Measurements from ENCODE around the gene MAMDC4.
"Not testable (repeated sequence)": the region's sequence is repeated elsewhere in the genome, so short reads cannot be mapped to it uniquely, and the experiment has no call there.

The MAMDC4 gene

DNA sequence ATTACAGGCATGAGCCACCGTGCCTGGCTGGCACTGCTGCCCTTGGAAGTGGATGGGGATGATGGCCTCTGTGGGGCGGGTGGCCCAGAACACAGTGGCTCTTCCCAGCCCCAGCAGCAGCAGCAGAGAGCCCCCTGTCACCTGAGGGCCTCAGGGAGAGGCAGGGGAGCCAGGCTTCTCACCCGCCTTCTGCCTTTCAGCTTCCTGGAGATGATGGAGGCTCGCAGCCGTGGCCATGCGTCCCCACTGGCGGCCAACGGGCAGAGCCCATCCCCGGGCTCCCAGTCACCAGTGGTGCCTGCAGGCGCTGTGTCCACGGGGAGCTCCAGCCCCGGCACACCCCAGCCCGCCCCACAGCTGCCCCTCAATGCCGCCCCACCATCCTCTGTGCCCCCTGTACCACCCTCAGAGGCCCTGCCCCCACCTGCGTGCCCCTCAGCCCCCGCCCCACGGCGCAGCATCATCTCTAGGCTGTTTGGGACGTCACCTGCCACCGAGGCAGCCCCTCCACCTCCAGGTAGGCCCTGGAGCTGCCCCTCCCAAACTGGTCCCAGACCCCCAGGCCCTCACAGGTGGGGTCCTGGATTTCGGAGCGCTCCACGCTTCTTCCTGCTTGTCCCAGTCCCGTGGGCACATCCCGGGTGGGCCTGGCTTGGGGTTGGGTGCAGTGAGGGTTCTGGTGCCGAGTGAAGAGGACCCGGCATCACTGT is 14.8 kb upstream of the MAMDC4 start:
- Histone ChIP-seq H3K9me3 (ENCODE audit: control insufficient read depth, low read length) (no peaks in the 10 kb centered on the region), H3K9ac (ENCODE audit: low read length) (no peak overlapping the region), H3K4me3 (ENCODE audit: low read length) (no peak overlapping the region), H3K36me3 (ENCODE audit: control insufficient read depth, insufficient read depth, low read length) (no peaks in the 10 kb centered on the region), H3K27me3 (ENCODE audit: control insufficient read depth, insufficient read depth, low read length) (no peaks in the 10 kb centered on the region), H3K4me1 (ENCODE audit: control insufficient read depth, insufficient read depth, low read length) (peaks cover 21% of the 10 kb centered on the region)

DNA sequence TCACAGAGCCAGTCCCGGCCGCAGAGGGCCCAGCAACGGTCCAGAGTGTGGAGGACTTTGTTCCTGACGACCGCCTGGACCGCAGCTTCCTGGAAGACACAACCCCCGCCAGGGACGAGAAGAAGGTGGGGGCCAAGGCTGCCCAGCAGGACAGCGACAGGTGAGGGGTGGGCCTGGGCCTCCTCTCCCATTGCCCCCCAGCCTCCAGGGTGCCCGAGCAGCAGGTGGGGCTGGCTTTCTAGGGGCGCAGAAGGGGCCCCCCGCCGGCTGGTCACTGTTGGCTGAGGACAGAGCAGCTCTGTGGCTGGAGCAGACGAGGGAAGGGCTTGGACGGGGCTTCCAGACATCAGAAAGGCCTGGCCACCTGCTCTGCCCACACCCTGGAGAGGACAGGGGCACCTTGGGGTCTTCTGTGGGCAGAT is 14.3 kb upstream of the MAMDC4 start:
- not testable (repeated sequence) for H3K36me3 ChIP-seq (ENCODE audit: control insufficient read depth, insufficient read depth, low read length); H3K4me3 ChIP-seq (ENCODE audit: low read length); H3K27me3 ChIP-seq (ENCODE audit: control insufficient read depth, insufficient read depth, low read length)

DNA sequence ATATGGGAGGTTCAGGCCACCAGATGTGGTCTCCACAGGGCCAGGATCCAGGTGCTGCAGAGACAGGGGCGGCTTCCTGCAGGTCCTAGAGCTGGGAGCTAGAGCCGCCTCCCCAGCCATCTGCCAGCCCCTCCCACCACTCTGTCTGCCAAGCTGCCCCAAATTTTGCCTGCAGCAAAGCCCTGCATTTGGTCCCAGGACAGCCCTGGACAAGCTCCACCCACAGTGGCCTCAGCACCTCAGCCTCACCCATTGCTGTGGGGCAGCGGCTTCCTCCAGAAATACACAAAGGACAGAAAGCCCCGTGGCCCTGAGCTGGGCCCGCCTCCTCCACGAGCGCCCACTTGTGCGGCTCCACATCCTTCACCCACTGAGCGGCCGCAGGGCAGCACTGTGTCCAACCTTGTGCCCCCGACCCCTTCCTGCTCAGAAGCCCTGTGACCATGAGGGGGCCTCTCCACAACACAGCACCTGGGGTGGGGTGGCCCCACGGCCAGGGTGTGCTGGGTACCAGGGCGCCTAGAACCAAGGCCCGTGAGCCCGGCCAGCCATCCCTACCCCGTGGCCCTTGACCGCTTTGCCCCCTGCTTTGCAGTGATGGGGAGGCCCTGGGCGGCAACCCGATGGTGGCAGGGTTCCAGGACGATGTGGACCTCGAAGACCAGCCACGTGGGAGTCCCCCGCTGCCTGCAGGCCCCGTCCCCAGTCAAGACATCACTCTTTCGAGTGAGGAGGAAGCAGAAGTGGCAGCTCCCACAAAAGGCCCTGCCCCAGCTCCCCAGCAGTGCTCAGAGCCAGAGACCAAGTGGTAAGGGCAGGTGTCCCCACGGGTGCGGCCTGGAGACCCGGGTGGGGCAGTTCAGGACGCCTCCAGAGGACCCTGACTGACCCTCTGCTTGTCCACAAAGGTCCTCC is 13.6 kb upstream of the MAMDC4 start:
- Histone ChIP-seq H3K4me1 (ENCODE audit: control insufficient read depth, insufficient read depth, low read length) (peaks cover 32% of the 10 kb centered on the region), H3K36me3 (ENCODE audit: control insufficient read depth, insufficient read depth, low read length) (no peaks in the 10 kb centered on the region), H3K9me3 (ENCODE audit: control insufficient read depth, low read length) (no peaks in the 10 kb centered on the region), H3K27me3 (ENCODE audit: control insufficient read depth, insufficient read depth, low read length) (no peaks in the 10 kb centered on the region), H3K9ac (ENCODE audit: low read length) (no peak overlapping the region), H3K4me3 (ENCODE audit: low read length) (no peak overlapping the region)

More for the DNA sequence above, 14.3 kb upstream of the MAMDC4 start:
- H3K9me3 ChIP-seq (ENCODE audit: control insufficient read depth, low read length); H3K9ac ChIP-seq (ENCODE audit: low read length): not testable (repeated sequence)
- H3K4me1 ChIP-seq (ENCODE audit: control insufficient read depth, insufficient read depth, low read length), result peaks cover 26% of the 10 kb centered on the region

DNA sequence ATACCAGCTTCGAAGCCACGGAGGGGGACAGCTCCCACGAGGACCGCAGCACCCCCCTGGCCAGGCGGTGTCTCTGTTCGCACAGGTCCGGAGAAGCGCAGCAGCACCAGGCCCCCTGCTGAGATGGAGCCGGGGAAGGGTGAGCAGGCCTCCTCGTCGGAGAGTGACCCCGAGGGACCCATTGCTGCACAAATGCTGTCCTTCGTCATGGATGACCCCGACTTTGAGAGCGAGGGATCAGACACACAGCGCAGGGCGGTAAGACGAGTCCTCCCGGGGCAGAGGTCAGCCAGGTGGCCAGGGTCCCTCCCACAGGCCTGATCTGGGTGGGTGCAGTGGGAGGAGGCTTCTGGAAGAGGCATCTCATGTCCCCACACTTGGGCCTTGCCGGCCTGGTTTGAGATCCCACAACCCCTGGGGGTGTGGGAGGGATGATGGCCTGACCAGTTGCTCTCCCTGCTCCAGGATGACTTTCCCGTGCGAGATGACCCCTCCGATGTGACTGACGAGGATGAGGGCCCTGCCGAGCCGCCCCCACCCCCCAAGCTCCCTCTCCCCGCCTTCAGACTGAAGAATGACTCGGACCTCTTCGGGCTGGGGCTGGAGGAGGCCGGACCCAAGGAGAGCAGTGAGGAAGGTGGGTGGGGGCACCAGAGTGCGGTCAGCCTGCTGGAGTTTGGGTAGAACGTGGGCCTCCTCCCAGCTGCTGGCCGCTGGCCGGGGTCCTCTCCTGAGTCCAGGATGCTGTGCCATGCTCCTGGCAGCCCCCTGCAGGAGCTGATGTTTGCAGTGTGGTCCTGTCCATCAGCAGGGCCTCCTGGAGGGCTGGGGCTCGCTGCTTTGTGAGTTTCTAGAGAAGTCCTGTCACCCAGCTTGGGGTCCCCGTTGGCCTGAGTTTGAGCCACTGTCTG is 12.7 kb upstream of the MAMDC4 start:
- peaks cover 5% of the 10 kb centered on the region for H3K27me3 ChIP-seq (ENCODE audit: control insufficient read depth, insufficient read depth, low read length)
- H3K9me3 ChIP-seq (ENCODE audit: control insufficient read depth, low read length), result no peaks in the 10 kb centered on the region
- no peaks in the 10 kb centered on the region for H3K36me3 ChIP-seq (ENCODE audit: control insufficient read depth, insufficient read depth, low read length)
- no peak overlapping the region for H3K9ac ChIP-seq (ENCODE audit: low read length)
- H3K4me3 ChIP-seq (ENCODE audit: low read length), result no peak overlapping the region
- peaks cover 32% of the 10 kb centered on the region for H3K4me1 ChIP-seq (ENCODE audit: control insufficient read depth, insufficient read depth, low read length)

DNA sequence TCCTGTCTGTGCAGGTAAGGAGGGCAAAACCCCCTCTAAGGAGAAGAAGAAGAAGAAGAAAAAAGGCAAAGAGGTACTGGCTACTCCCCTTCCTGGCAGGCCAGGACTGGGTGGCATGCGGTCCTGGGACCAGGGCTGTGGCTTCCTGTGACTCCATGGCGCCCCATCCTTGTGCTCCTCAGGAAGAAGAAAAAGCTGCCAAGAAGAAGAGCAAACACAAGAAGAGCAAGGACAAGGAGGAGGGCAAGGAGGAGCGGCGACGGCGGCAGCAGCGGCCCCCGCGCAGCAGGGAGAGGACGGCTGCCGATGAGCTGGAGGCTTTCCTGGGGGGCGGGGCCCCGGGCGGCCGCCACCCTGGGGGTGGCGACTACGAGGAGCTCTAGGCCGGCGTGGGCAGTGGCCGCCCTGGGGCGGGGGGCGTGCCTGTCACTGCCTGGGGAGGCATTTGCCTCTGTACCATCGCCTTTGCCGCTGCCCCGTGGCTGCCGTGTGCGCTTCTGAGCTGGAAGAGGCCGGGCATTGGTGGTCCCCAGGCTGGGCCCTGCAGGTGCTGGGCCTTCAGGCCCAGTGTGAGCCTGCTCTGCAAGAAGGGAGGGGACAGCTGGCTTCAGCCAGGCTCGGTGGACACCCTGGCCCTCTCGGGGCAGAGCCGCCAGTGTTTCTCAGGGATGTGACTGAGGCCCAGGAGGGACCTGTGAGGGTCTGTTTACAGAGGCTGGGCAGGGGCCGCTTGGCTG is 11.8 kb upstream of the MAMDC4 start:
- H3K9ac ChIP-seq (ENCODE audit: low read length), result no peak overlapping the region
- H3K4me3 ChIP-seq (ENCODE audit: low read length), result no peak overlapping the region
- H3K9me3 ChIP-seq (ENCODE audit: control insufficient read depth, low read length), result no peaks in the 10 kb centered on the region
- H3K27me3 ChIP-seq (ENCODE audit: control insufficient read depth, insufficient read depth, low read length), result peaks cover 10% of the 10 kb centered on the region
- peaks cover 32% of the 10 kb centered on the region for H3K4me1 ChIP-seq (ENCODE audit: control insufficient read depth, insufficient read depth, low read length)
- no peaks in the 10 kb centered on the region for H3K36me3 ChIP-seq (ENCODE audit: control insufficient read depth, insufficient read depth, low read length)

DNA sequence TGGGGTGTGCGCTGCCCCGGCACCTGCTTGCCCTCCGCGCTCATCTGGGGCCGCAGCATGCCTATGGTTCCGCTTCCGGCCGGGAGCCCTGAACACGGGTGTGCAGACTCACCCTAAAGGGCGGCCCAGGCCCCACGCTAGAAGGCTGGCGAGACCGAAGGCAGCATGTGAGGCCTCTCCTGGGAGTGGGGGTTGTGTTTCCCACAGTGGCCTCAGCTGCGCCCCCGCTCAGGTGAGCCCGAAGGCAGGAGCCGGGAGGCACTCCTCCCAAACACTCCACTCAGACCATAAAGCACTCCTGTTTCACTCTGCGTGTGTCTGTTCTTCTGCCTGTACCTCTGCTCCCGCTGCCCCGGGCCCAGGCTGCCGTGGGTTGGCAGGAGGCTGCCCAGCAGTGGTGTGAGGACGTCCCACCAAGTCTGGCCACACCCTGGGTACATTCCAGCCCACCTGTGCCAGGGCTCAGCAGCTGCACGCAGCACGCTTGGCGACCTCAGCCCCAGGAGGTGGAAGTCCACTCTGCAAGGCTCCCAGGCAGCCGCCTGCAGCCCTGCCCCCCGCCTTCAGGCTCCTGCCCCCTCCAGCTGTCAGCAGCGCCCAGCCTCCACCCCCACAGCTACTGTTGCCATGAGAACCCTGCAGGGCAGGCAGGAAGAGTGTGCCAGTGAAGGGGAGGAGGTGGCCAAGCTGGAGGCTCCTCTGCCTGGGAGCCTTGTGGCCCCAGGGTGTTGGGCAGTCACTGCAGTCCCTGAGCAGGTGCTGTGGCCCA is 11.1 kb upstream of the MAMDC4 start:
- Histone ChIP-seq H3K4me3 (ENCODE audit: low read length) (no peak overlapping the region), H3K4me1 (ENCODE audit: control insufficient read depth, insufficient read depth, low read length) (peaks cover 32% of the 10 kb centered on the region), H3K9ac (ENCODE audit: low read length) (no peak overlapping the region), H3K9me3 (ENCODE audit: control insufficient read depth, low read length) (no peaks in the 10 kb centered on the region), H3K36me3 (ENCODE audit: control insufficient read depth, insufficient read depth, low read length) (no peaks in the 10 kb centered on the region), H3K27me3 (ENCODE audit: control insufficient read depth, insufficient read depth, low read length) (peaks cover 16% of the 10 kb centered on the region)

DNA sequence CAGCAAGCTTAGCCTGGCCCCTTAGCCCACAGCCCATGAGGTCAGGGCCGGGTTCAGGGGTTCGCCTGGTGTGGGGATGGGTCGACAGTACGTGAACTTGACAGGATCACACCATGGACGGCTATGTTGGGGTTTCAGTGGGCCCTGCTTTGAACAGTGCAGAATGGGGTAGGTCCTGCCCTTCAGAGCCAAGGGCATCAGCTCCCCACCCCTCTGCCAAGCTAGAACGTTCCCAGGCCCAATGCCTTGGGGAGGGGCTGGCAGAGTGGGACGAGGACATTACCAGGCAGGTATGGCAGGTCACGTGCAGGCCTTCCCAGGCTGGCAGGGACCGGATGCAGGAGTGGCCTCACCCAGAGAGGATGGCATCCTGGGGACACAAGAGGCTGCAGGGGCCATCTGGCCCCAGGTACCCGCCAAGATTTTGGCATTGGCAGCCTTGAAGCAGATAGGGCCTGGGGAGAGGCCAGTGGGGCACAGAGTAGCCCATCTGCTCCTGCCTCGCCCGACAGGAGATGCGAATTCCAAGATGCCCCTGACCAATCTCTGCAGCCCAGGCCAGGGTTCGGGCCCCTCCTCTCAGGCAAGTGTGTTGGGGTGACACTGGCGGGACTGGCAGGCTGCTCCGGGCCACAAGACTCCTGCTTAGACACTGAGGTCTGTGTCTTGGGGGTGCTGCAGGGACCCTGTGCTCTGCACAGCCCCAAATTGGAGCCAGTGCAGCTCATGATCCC is 10.3 kb upstream of the MAMDC4 start:
- H3K36me3 ChIP-seq (ENCODE audit: control insufficient read depth, insufficient read depth, low read length); H3K4me3 ChIP-seq (ENCODE audit: low read length); H3K9me3 ChIP-seq (ENCODE audit: control insufficient read depth, low read length): not testable (repeated sequence)
- Histone ChIP-seq H3K27me3 (ENCODE audit: control insufficient read depth, insufficient read depth, low read length) (peaks cover 23% of the 10 kb centered on the region), H3K9ac (ENCODE audit: low read length) (peak overlapping the region; percentile 34), H3K4me1 (ENCODE audit: control insufficient read depth, insufficient read depth, low read length) (peaks cover 36% of the 10 kb centered on the region)

DNA sequence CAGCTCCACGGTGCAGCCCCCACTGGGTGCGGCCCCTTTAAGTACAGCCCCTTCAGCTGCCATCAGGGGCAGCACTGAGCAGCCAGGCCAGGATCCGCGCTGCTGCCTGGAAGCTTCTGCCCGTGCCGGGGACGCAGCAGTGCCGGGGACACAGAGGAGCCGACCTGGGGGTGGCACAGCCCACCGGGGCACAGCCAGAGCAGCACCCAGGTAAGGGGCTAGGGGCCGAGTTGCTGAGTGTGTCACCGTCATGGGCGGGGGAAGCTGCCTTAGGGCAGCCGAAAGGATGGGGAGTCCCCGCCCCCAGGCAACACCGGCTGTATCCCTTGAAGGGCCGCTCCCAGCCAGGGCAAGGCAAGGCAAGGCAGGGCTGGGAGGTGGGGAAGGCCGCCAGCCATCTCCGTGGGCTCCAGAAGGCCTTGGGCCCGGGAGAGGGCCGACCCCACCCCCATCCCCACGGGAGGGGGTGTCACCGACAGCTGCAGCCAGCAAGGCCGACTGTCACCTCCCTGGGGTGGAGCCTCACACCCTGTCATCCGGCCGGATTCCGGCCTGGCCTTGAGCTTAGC is 9.7 kb upstream of the MAMDC4 start, which contains the start of gene AJM1:
TSS of gene AJM1 (plus strand) at position 99 of the 569 bp plus-strand sequence. CDS start 1,937 bp downstream, outside the sequence.
- H3K36me3 ChIP-seq (ENCODE audit: control insufficient read depth, insufficient read depth, low read length); H3K4me3 ChIP-seq (ENCODE audit: low read length); H3K9me3 ChIP-seq (ENCODE audit: control insufficient read depth, low read length): not testable (repeated sequence)
- H3K9ac ChIP-seq (ENCODE audit: low read length), result peak within 1 kb of the TSS; percentile 34
- H3K4me1 ChIP-seq (ENCODE audit: control insufficient read depth, insufficient read depth, low read length), result peaks cover 36% of the 10 kb centered on the region
- H3K27me3 ChIP-seq (ENCODE audit: control insufficient read depth, insufficient read depth, low read length), result peaks cover 29% of the 10 kb centered on the region

DNA sequence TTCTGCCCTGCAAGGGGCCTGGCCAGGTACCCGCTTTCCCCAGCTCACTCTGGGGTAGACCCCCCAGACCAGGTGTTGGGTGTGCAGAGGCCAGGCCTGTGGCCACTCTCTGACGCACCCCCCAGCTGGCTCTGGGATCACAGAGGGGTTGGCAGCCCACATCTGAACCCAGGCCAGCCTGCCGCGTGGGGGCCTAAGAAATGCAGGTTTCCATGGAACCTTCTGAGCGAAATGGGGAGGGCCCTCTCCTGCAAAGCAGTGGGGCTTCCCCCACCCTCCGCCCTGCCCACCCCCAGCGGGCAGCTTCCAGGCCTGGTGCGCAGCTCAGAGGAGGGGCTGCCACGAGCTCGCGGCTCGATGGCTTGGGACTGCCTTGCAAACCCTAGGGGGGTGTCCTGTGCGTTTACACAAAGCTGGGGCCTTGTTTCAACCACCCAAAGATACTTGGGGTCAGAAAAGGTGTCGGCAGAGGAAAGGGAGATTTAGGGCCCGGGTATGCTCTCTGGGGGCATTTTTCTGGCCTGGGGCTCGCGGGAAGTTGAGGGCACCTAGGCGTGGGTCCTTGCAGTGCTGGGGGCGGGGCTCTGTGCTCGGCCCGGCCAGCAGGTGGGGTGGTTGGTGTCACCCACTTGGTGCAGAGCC is 8.9 kb upstream of the MAMDC4 start:
- not testable (repeated sequence) for H3K9ac ChIP-seq (ENCODE audit: low read length); H3K36me3 ChIP-seq (ENCODE audit: control insufficient read depth, insufficient read depth, low read length); H3K4me3 ChIP-seq (ENCODE audit: low read length); H3K9me3 ChIP-seq (ENCODE audit: control insufficient read depth, low read length)
- H3K4me1 ChIP-seq (ENCODE audit: control insufficient read depth, insufficient read depth, low read length), result peaks cover 36% of the 10 kb centered on the region
- peaks cover 33% of the 10 kb centered on the region for H3K27me3 ChIP-seq (ENCODE audit: control insufficient read depth, insufficient read depth, low read length)

Measured in mucosa of stomach (tissue), 1 donor.